CD14-positive monocyte (primary cell): Measurements from ENCODE around the gene CMTM3. TPM values are rescaled to one million over a fixed set of nuclear protein-coding genes. Genes with fewer than 3 reads are reported as not detected.
"Not testable (repeated sequence)": the region's sequence is repeated elsewhere in the genome, so short reads cannot be mapped to it uniquely, and the experiment has no call there.

ENCODE experiments used
- DNase-seq, 3 donors: peaks; one replicate each; pipeline ENCODE4 v3.0.0-alpha.2; 2011 to 2022
- H2AFZ ChIP-seq: 2 replicates; pipeline ENCODE4 v1.6.0; 2012; ENCODE audit warnings: mild to moderate bottlenecking, low read depth, low read length, inconsistent platforms; ENCODE audit not compliant: insufficient read depth, poor library complexity, severe bottlenecking
- H3K27ac ChIP-seq, 2 donors: 1 replicate in 1 of 2; 2 replicates in 1 of 2; pipeline ENCODE4 v1.5.1; 2012 to 2013; ENCODE audit warnings: low read length in 2 of 2, control low read depth in 1 of 2, inconsistent platforms in 1 of 2, low read depth in 1 of 2, mild to moderate bottlenecking in 1 of 2
- H3K27me3 ChIP-seq, 2 donors: one replicate each; pipeline versions ENCODE4 v1.6.0 to v1.6.1; 2011 to 2013; ENCODE audit warnings: low read length in 2 of 2; ENCODE audit not compliant: control insufficient read depth in 2 of 2, insufficient read depth in 2 of 2
- H3K36me3 ChIP-seq, 2 donors: replicated peaks in 1 of 2; 1 replicate in 1 of 2; 2 replicates in 1 of 2; pipeline versions ENCODE4 v1.5.1 to v1.6.1; 2012 to 2013; ENCODE audit warnings: low read length in 2 of 2, control low read depth in 1 of 2, inconsistent platforms in 1 of 2, mild to moderate bottlenecking in 1 of 2; ENCODE audit not compliant: insufficient read depth in 2 of 2, control insufficient read depth in 1 of 2
- H3K4me1 ChIP-seq, 2 donors: 1 replicate in 1 of 2; 2 replicates in 1 of 2; pipeline versions ENCODE4 v1.5.1 to v1.6.1; 2012 to 2013; ENCODE audit warnings: low read length in 2 of 2, control low read depth in 1 of 2, inconsistent platforms in 1 of 2, mild to moderate bottlenecking in 1 of 2, moderate library complexity in 1 of 2; ENCODE audit not compliant: insufficient read depth in 2 of 2, control insufficient read depth in 1 of 2
- H3K4me2 ChIP-seq: replicated peaks from 2 replicates; pipeline ENCODE3; 2012; ENCODE audit warnings: low read length, moderate library complexity, mild to moderate bottlenecking; ENCODE audit not compliant: poor library complexity, severe bottlenecking; ENCODE audit errors: extremely low read depth
- H3K4me3 ChIP-seq, 3 experiments: fragments of 200-600 bp in 1 of 3; sonication (generic) in 1 of 3; replicated peaks in 1 of 3; 1 replicate in 2 of 3; 2 replicates in 1 of 3; pipeline ENCODE4 v1.5.1; 2011 to 2013; ENCODE audit warnings: low read length in 3 of 3, mild to moderate bottlenecking in 3 of 3, control low read depth in 2 of 3, low read depth in 2 of 3, inconsistent platforms in 1 of 3, moderate library complexity in 1 of 3
- H3K79me2 ChIP-seq: 2 replicates; pipeline ENCODE4 v1.6.0; 2012; ENCODE audit warnings: mild to moderate bottlenecking, control low read depth, inconsistent platforms, low read length, moderate library complexity; ENCODE audit not compliant: insufficient read depth
- H3K9ac ChIP-seq: 2 replicates; pipeline ENCODE4 v1.6.0; 2017; ENCODE audit warnings: low read length, mild to moderate bottlenecking; ENCODE audit not compliant: insufficient read depth, poor library complexity, severe bottlenecking
- H3K9me3 ChIP-seq, 2 donors: replicated peaks in 1 of 2; 1 replicate in 1 of 2; 2 replicates in 1 of 2; pipeline versions ENCODE4 v1.5.1 to v1.6.1; 2012 to 2013; ENCODE audit warnings: low read length in 2 of 2, control low read depth in 1 of 2; ENCODE audit not compliant: control insufficient read depth in 1 of 2, insufficient read depth in 1 of 2
- H4K20me1 ChIP-seq: 2 replicates; pipeline ENCODE4 v1.6.0; 2012; ENCODE audit warnings: mild to moderate bottlenecking, low read length, control low read depth, moderate library complexity; ENCODE audit not compliant: insufficient read depth
- H3K27ac Mint-ChIP-seq, 7 donors: one replicate each; pipeline ENCODE4 v1.8.0; 2020; ENCODE audit warnings: mild to moderate bottlenecking in 7 of 7, mixed read lengths in 7 of 7, moderate library complexity in 6 of 7, inconsistent platforms in 2 of 7
- H3K27me3 Mint-ChIP-seq, 3 donors: one replicate each; pipeline ENCODE4 v1.8.0; 2021 to 2022; ENCODE audit warnings: low read depth in 3 of 3, mild to moderate bottlenecking in 3 of 3, mixed read lengths in 3 of 3, moderate library complexity in 3 of 3, inconsistent platforms in 1 of 3
- H3K36me3 Mint-ChIP-seq, 2 donors: one replicate each; pipeline ENCODE4 v1.8.0; 2020; ENCODE audit warnings: mixed read lengths in 2 of 2, inconsistent platforms in 1 of 2, mild to moderate bottlenecking in 1 of 2
- H3K4me1 Mint-ChIP-seq: one replicate; pipeline ENCODE4 v1.8.0; 2020; ENCODE audit warnings: mild to moderate bottlenecking, mixed read lengths
- H3K4me3 Mint-ChIP-seq, 2 donors: one replicate each; pipeline ENCODE4 v1.8.0; 2020; ENCODE audit warnings: mild to moderate bottlenecking in 2 of 2, mixed read lengths in 2 of 2, moderate library complexity in 1 of 2
- H3K9me3 Mint-ChIP-seq, 7 donors: one replicate each; pipeline ENCODE4 v1.8.0; 2020 to 2022; ENCODE audit warnings: mixed read lengths in 7 of 7, mild to moderate bottlenecking in 6 of 7, moderate library complexity in 6 of 7, inconsistent platforms in 2 of 7
- CTCF ChIP-seq: fragments of 200-600 bp; IDR thresholded peaks from one replicate; pipeline ENCODE4 v1.8.0; 2022; ENCODE audit warnings: antibody characterized with exemption, mild to moderate bottlenecking
- WGBS: methylation state at CpG from one replicate; pipeline ENCODE4 v1.1.5; 2013; ENCODE audit warnings: missing lambda C conversion rate; ENCODE audit not compliant: insufficient coverage; 5-methylcytosine and 5-hydroxymethylcytosine counted together
- intact Hi-C, 2 donors: fragments of 100-400 bp; cut with micrococcal nuclease; formaldehyde crosslinking; loops; one replicate each; pipeline versions ENCODE4 v1.15.0 to v1.15.1; 2023
- polyA plus RNA-seq, 3 donors: library from polyadenylated mRNA; depleted of rRNA in 1 of 3; unstranded in 2 of 3; stranded (reverse) in 1 of 3; fragments of 300-500 nt in 2 of 3; fragments of >200 nt in 1 of 3; fragmentation: Illumina TruSeq in 2 of 3; gene quantifications; 1 replicate in 2 of 3; 2 replicates in 1 of 3; pipeline ENCODE4 v1.2.3, GENCODE V29; 2012 to 2021

CMTM3 gene
- polyA plus RNA-seq, 3 donors: 125 to 131 (median 126) TPM

- 100% methylated on average over 3 of the region's 5 CpGs for WGBS
- no peaks in the 10 kb centered on the region for H4K20me1 ChIP-seq
- H3K36me3 ChIP-seq: peaks cover 1 to 40% of the 10 kb centered on the region in 2 donors
- H3K79me2 ChIP-seq: no peaks in the 10 kb centered on the region
- intact Hi-C loops: no loop called here
- Mint-ChIP-seq H3K4me1 (no peaks in the 10 kb centered on the region), H3K27ac (no peak overlapping the region), H3K4me3 (no peak overlapping the region), H3K9me3 (peaks cover 0 to 2% (median 0%) of the 10 kb centered on the region in 7 donors), H3K27me3 (peaks cover 0 to 2% (median 0%) of the 10 kb centered on the region in 3 donors), H3K36me3 (peaks cover 32 to 67% of the 10 kb centered on the region in 2 donors)
- H3K27me3 ChIP-seq: no peaks in the 10 kb centered on the region
- no peaks in the 10 kb centered on the region for H3K4me1 ChIP-seq
- H3K4me2 ChIP-seq: no peak overlapping the region
- no peak for TF ChIP-seq CTCF
- no peak for DNase-seq
- H3K27ac ChIP-seq: no peak overlapping the region
- no peak overlapping the region for H3K4me3 ChIP-seq
- no peak overlapping the region for H2AFZ ChIP-seq
- no peaks in the 10 kb centered on the region for H3K9me3 ChIP-seq
- no peak overlapping the region for H3K9ac ChIP-seq
These were observed 25.4 kb downstream of the CMTM3 start for GRCh38 chr16:66629856-66630255.

- intact Hi-C loops, H3K4me1 Mint-ChIP-seq, H4K20me1 ChIP-seq, H3K27ac ChIP-seq, H3K9me3 Mint-ChIP-seq, H3K79me2 ChIP-seq, H3K4me3 Mint-ChIP-seq, H3K4me2 ChIP-seq, DNase-seq, H3K4me3 ChIP-seq, H3K4me1 ChIP-seq, H3K9me3 ChIP-seq, H2AFZ ChIP-seq, H3K27me3 ChIP-seq, H3K27ac Mint-ChIP-seq, H3K27me3 Mint-ChIP-seq, H3K9ac ChIP-seq: not testable (repeated sequence)
- peaks cover 6 to 47% of the 10 kb centered on the region in 2 donors for H3K36me3 ChIP-seq
- WGBS: no CpG with 5 or more reads among the region's 49 CpGs
- peaks cover 37 to 68% of the 10 kb centered on the region in 2 donors for H3K36me3 Mint-ChIP-seq
These were observed 26.2 kb downstream of the CMTM3 start for GRCh38 chr16:66630561-66631260.

GRCh38 chr16:66631558-66631957, 27.1 kb downstream of the CMTM3 start:
- H3K27ac ChIP-seq, H3K9me3 ChIP-seq, H4K20me1 ChIP-seq, H3K4me2 ChIP-seq, H3K27me3 Mint-ChIP-seq, H3K4me3 Mint-ChIP-seq, H3K27me3 ChIP-seq, H3K9ac ChIP-seq, H3K4me3 ChIP-seq, H3K4me1 ChIP-seq, intact Hi-C loops, H3K4me1 Mint-ChIP-seq, H2AFZ ChIP-seq, H3K79me2 ChIP-seq, H3K27ac Mint-ChIP-seq, DNase-seq, H3K9me3 Mint-ChIP-seq: not testable (repeated sequence)
- peaks cover 43 to 69% of the 10 kb centered on the region in 2 donors for H3K36me3 Mint-ChIP-seq
- H3K36me3 ChIP-seq: peaks cover 14 to 56% of the 10 kb centered on the region in 2 donors
- no CpG with 5 or more reads among the region's 4 CpGs for WGBS
